ENCODE results near the gene MED20.
"Not testable (repeated sequence)": the region's sequence is repeated elsewhere in the genome, so short reads cannot be mapped to it uniquely, and the experiment has no call there.

The MED20 gene

DNA sequence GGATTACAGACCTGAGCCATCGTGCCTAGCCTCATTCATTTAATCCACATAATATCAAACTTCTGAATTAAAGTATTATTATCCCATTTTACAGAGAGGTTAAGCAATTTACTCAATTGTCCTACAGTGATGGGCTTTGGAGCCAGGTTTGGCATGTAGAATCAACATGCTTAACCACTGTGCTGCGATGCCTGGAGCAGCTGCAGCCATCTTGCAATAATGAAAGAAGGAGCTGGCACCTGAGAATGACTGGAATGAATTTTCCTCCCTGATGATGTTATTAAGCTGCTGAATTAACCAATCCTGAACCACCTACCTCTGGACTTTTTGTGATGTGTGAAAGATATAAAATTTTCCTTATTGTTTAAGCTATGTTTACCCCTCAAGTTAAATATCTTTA is 33.7 kb upstream of the MED20 start:
- H3K9me3 ChIP-seq (ENCODE audit: low read length), result no peaks in the 10 kb centered on the region
- no peak overlapping the region for H3K4me3 ChIP-seq (ENCODE audit: low read depth, low read length, poor library complexity, severe bottlenecking)
- H4K20me1 ChIP-seq (ENCODE audit: insufficient read depth, low read length), result no peaks in the 10 kb centered on the region
- no peak overlapping the region for H3K27ac ChIP-seq (ENCODE audit: low read depth, low read length, poor library complexity, severe bottlenecking)
- H3K4me1 ChIP-seq (ENCODE audit: insufficient read depth, low read length, severe bottlenecking), result no peaks in the 10 kb centered on the region
- no peaks in the 10 kb centered on the region for H3F3A ChIP-seq (ENCODE audit: insufficient read depth, low read length)
- H3K9ac ChIP-seq (ENCODE audit: low read length), result no peak overlapping the region
- TF ChIP-seq, protein P1, sequence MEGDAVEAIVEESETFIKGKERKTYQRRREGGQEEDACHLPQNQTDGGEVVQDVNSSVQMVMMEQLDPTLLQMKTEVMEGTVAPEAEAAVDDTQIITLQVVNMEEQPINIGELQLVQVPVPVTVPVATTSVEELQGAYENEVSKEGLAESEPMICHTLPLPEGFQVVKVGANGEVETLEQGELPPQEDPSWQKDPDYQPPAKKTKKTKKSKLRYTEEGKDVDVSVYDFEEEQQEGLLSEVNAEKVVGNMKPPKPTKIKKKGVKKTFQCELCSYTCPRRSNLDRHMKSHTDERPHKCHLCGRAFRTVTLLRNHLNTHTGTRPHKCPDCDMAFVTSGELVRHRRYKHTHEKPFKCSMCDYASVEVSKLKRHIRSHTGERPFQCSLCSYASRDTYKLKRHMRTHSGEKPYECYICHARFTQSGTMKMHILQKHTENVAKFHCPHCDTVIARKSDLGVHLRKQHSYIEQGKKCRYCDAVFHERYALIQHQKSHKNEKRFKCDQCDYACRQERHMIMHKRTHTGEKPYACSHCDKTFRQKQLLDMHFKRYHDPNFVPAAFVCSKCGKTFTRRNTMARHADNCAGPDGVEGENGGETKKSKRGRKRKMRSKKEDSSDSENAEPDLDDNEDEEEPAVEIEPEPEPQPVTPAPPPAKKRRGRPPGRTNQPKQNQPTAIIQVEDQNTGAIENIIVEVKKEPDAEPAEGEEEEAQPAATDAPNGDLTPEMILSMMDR (IDR thresholded peaks at IDR 0.05; ENCODE audit: low read length), result no peak
- no peak for TF ChIP-seq EZH2 (IDR thresholded peaks at IDR 0.05; ENCODE audit: borderline replicate concordance, low read length)
- H3K9me2 ChIP-seq (ENCODE audit: low read depth, low read length), result no peaks in the 10 kb centered on the region
- no peaks in the 10 kb centered on the region for H3K79me2 ChIP-seq (ENCODE audit: insufficient read depth, low read length)
- H3K27me3 ChIP-seq (ENCODE audit: insufficient read depth, low read length), result no peaks in the 10 kb centered on the region
- no peaks in the 10 kb centered on the region for H3K36me3 ChIP-seq (ENCODE audit: insufficient read depth, low read length)
- H3K4me2 ChIP-seq (ENCODE audit: low read length), result no peak overlapping the region
- no peak overlapping the region for H2AFZ ChIP-seq (ENCODE audit: low read length)

DNA sequence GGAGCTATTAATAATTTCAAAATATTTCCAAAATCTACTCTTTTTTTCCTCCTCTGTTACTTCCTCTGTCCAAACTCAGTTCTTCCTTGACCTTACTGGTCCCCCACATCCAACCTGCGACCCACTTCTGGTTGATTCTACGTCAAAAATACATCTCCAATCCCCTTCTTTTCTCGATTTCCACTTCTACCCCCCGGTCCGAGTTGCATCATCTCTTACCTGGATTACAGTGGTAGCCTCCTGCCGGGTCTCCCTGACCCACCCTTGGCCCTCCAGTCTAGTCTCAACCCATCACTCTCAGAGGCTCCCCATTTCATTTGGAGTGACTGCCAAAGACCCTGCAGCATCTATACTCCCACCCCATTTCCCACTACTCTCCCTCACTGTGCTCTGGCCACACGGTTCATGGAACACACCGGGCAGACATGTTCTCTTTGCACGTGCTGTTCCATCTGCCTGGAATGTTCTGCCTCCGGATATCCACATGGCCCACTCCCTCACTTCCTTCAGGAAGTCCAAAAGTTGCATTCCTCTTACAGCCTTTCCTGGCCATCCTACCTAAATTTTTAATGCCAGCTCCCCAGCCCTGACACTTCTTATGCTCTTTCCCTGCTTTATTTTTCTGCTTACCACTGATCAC is 26.8 kb upstream of the MED20 start:
- no peak overlapping the region for H3K9ac ChIP-seq (ENCODE audit: low read length)
- no peaks in the 10 kb centered on the region for H3K27me3 ChIP-seq (ENCODE audit: insufficient read depth, low read length)
- H3F3A ChIP-seq (ENCODE audit: insufficient read depth, low read length), result no peaks in the 10 kb centered on the region
- H4K20me1 ChIP-seq (ENCODE audit: insufficient read depth, low read length), result no peaks in the 10 kb centered on the region
- no peak for TF ChIP-seq EZH2 (IDR thresholded peaks at IDR 0.05; ENCODE audit: borderline replicate concordance, low read length)
- TF ChIP-seq, protein P1 (IDR thresholded peaks at IDR 0.05; ENCODE audit: low read length), result no peak
- no peak overlapping the region for H2AFZ ChIP-seq (ENCODE audit: low read length)
- H3K9me3 ChIP-seq (ENCODE audit: low read length), result no peaks in the 10 kb centered on the region
- no peaks in the 10 kb centered on the region for H3K9me2 ChIP-seq (ENCODE audit: low read depth, low read length)
- no peak overlapping the region for H3K4me3 ChIP-seq (ENCODE audit: low read depth, low read length, poor library complexity, severe bottlenecking)
- H3K4me1 ChIP-seq (ENCODE audit: insufficient read depth, low read length, severe bottlenecking), result peaks cover under 1% of the 10 kb centered on the region
- H3K79me2 ChIP-seq (ENCODE audit: insufficient read depth, low read length), result no peaks in the 10 kb centered on the region
- no peak overlapping the region for H3K4me2 ChIP-seq (ENCODE audit: low read length)
- H3K36me3 ChIP-seq (ENCODE audit: insufficient read depth, low read length), result no peaks in the 10 kb centered on the region
- no peak overlapping the region for H3K27ac ChIP-seq (ENCODE audit: low read depth, low read length, poor library complexity, severe bottlenecking)

DNA sequence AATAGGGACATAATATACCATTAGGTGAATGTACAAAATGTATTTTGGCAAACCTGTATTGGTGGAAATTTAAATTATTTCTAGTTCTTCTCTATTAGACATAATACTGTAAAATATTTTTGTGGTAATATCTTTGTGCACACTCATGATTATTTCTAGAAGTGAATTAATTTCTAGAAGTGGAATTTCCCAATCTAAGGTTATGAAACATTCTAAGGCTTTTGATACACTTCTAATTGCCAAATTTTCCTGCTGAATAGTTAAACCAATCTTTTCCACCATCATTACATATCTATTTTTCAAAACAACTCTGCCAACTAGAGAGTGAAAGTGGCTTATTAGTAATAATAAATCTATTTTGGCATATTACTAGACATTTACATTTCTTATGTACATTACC is 22.5 kb upstream of the MED20 start:
- H2AFZ ChIP-seq (ENCODE audit: low read length), result no peak overlapping the region
- no peaks in the 10 kb centered on the region for H4K20me1 ChIP-seq (ENCODE audit: insufficient read depth, low read length)
- no peaks in the 10 kb centered on the region for H3K27me3 ChIP-seq (ENCODE audit: insufficient read depth, low read length)
- no peaks in the 10 kb centered on the region for H3F3A ChIP-seq (ENCODE audit: insufficient read depth, low read length)
- no peaks in the 10 kb centered on the region for H3K79me2 ChIP-seq (ENCODE audit: insufficient read depth, low read length)
- H3K9me3 ChIP-seq (ENCODE audit: low read length), result no peaks in the 10 kb centered on the region
- H3K9ac ChIP-seq (ENCODE audit: low read length), result no peak overlapping the region
- H3K4me1 ChIP-seq (ENCODE audit: insufficient read depth, low read length, severe bottlenecking), result peaks cover 34% of the 10 kb centered on the region
- H3K9me2 ChIP-seq (ENCODE audit: low read depth, low read length), result no peaks in the 10 kb centered on the region
- no peak overlapping the region for H3K27ac ChIP-seq (ENCODE audit: low read depth, low read length, poor library complexity, severe bottlenecking)
- H3K4me3 ChIP-seq (ENCODE audit: low read depth, low read length, poor library complexity, severe bottlenecking), result no peak overlapping the region
- no peaks in the 10 kb centered on the region for H3K36me3 ChIP-seq (ENCODE audit: insufficient read depth, low read length)
- H3K4me2 ChIP-seq (ENCODE audit: low read length), result no peak overlapping the region
- no peak for TF ChIP-seq EZH2 (IDR thresholded peaks at IDR 0.05; ENCODE audit: borderline replicate concordance, low read length)
- TF ChIP-seq, protein P1 (IDR thresholded peaks at IDR 0.05; ENCODE audit: low read length), result no peak

DNA sequence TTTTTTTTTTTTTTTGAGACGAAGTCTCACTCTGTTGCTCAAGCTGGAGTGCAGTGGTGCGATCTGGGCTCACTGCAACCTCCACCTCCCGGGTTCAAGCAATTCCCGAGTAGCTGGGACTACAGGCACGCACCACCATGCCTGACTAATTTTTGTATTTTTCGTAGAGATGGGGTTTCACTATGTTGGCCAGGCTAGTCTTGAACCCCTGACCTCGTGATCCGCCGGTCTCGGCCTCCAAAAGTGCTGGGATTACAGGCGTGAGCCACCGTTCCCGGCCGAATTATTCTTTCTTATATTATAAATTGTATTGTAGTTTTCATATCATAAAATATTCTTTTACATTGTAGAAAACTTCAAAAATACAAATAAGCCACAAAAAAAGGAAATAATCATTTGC is 21.9 kb upstream of the MED20 start:
- not testable (repeated sequence) for H3K36me3 ChIP-seq (ENCODE audit: insufficient read depth, low read length); H3K9me3 ChIP-seq (ENCODE audit: low read length); H4K20me1 ChIP-seq (ENCODE audit: insufficient read depth, low read length); H3F3A ChIP-seq (ENCODE audit: insufficient read depth, low read length); H3K27ac ChIP-seq (ENCODE audit: low read depth, low read length, poor library complexity, severe bottlenecking); H3K9me2 ChIP-seq (ENCODE audit: low read depth, low read length); H3K79me2 ChIP-seq (ENCODE audit: insufficient read depth, low read length); H3K4me3 ChIP-seq (ENCODE audit: low read depth, low read length, poor library complexity, severe bottlenecking); H3K4me2 ChIP-seq (ENCODE audit: low read length); H2AFZ ChIP-seq (ENCODE audit: low read length); H3K9ac ChIP-seq (ENCODE audit: low read length); H3K27me3 ChIP-seq (ENCODE audit: insufficient read depth, low read length)
- peaks cover 36% of the 10 kb centered on the region for H3K4me1 ChIP-seq (ENCODE audit: insufficient read depth, low read length, severe bottlenecking)
